Cardiac septum (tissue), 1 donor: Measurements from ENCODE around the gene ARMC8. TPM values are rescaled to one million over a fixed set of nuclear protein-coding genes. Genes with fewer than 3 reads are reported as not detected.

Source experiments
- DNase-seq: peaks from one replicate; pipeline ENCODE4 v3.0.0-alpha.2; 2020; ENCODE audit warnings: low spot score
- intact Hi-C: fragments of 100-400 bp; cut with DNase I; formaldehyde crosslinking; loops from one replicate; pipeline ENCODE4 v1.14.0; 2022
- total RNA-seq: library from RNA; stranded (reverse); fragmentation: NEBNext Ultra II Directional; extraction: Animal tissue kit (Norgen Biotek cat#: 25700); gene quantifications from one replicate; pipeline ENCODE4 v1.2.1, GENCODE V29; 2021
- donor health status: DM: no; HTN: no; CAD: no.

ARMC8 gene
- total RNA-seq, 1 donor from 2014 or later: 34.2 TPM

DNA sequence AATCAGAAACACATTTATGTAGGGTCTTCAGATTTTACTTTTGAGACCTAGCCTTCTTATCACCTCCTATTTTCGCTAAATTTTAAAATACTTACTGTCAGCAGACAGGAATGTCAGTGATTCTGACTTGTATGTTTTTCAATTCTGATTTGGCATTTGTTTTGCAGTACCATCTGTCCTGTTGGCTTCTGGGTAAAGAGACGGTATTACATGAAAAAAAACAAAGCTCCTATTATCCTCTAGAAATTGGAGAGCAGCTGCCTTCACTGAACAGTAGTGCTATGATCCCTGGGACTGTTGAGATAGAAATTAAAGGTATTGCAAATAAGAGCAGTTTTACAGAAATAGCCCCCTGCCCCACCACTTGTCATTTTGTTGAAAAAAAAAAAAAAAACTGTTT lies 8.4 kb downstream of the ARMC8 start:
- DNase-seq: no peak
- intact Hi-C loops: no loop called here

DNA sequence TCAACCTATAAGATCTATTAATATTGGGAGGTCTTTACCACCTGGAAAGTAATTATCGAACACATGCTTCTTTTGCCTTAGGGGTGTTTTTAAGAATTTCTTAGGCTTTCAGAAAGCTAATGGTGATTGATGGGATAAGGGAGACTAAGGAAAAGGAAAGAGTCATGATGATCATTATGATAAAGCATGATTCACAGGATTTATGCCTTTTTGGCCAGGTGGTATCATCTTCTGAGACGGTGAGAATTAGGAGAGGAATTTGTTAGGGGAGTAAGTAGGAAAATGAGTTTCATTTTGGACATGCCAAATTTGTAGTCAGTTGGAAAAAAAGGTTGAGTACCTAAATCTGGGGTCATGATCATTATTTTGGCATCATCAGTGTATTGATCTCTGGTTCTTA lies 8.9 kb downstream of the ARMC8 start:
- DNase-seq: no peak
- intact Hi-C loops: no loop called here

- DNase-seq: no peak
- intact Hi-C loops: no loop called here
These were observed 10.0 kb downstream of the ARMC8 start for GRCh38 chr3:138197058-138197457.

DNA sequence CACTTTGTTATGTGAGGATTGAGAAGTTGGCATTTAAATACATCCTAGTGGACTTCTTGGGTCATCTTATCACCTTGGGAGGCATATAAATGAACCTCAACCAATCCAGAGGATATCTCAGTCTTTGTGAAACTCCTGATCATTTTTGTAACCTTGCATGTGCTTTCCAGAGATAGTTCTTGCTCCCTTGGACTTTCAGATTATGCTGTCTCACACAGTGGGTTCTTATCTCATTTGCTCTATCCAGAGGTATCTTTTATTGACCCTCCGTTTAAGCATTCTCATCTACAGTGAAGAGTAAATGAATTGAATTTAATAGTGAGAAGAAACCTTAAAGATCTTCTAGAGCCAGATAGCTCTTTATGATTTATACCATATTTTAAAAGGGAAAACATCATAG lies 10.4 kb downstream of the ARMC8 start:
- DNase-seq: no peak
- intact Hi-C loops: no loop called here

GRCh38 chr3:138199851-138200250 lies 12.8 kb downstream of the ARMC8 start:
- intact Hi-C loops: no loop called here

GRCh38 chr3:138200424-138200823 lies 13.3 kb downstream of the ARMC8 start:
- no peak for DNase-seq
- intact Hi-C loops: no loop called here

More at GRCh38 chr3:138199851-138200250, 12.8 kb downstream of the ARMC8 start:
- no peak for DNase-seq

- intact Hi-C loops: no loop called here
- no peak for DNase-seq
These were observed 16.0 kb downstream of the ARMC8 start for GRCh38 chr3:138202945-138203701.

DNA sequence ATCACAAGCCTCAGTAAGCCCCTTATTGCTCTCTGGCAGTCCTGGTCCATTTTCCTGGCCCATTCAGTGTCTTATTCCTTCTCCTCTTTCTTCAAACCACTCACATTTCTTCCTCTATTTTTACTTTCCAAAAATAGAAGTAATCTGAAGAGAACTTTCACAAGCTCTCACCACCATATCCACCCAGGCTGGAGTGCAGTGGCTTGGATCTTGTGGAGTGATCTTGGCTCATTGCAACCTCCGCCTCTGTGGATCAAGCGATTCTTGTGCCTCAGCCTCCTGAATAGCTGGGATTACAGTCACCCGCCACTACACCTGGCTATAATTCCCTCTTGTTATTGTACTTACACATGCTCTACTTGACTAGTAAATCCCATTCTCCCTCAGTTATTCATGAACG lies 16.8 kb downstream of the ARMC8 start:
- DNase-seq: no peak
- intact Hi-C loops: no loop called here

- DNase-seq: no peak
- intact Hi-C loops: no loop called here
These were observed 18.4 kb downstream of the ARMC8 start for GRCh38 chr3:138205527-138205926.

DNA sequence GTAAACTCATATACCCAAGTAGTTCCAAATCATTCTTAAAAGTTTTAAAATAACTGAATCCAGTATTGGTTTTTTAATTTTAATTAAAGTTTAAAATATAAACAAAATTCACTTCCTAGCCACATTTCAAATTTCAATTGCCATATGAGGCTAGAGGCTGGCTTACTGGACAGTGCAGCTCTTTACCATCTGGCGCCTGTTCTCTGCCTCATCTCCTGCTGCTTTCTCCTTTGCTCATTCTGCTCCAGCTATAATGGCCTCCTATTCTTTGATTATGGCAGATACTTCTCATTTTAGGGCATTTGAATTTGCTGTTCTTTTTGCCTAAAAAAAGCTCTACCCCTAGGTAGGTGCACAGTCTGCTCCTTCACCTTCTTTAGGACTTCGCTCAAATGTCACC lies 19.1 kb downstream of the ARMC8 start:
- DNase-seq: no peak
- intact Hi-C loops: no loop called here

DNA sequence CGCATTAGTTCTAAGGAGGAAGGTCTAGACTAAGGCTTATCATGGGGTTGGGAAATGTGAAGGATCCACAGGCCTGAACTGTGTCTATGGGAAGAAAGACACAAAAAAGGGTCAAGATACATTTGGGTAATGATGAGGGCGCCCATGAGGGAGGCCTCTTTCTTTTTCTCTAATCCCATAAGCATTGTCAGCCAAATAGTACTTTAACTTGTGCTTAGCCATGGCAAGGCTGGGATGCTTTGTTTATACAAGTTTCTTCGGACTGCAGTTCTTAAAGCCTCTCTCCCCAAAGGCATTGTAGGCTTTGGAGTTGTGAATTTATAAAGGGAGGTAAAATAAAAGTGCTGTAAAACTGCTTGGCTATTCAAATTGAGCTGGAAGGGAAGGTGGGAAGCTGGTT lies 23.4 kb downstream of the ARMC8 start:
- no peak for DNase-seq
- intact Hi-C loops: no loop called here

- DNase-seq: no peak
- intact Hi-C loops: no loop called here
These were observed 26.4 kb downstream of the ARMC8 start for GRCh38 chr3:138213398-138214085.

DNA sequence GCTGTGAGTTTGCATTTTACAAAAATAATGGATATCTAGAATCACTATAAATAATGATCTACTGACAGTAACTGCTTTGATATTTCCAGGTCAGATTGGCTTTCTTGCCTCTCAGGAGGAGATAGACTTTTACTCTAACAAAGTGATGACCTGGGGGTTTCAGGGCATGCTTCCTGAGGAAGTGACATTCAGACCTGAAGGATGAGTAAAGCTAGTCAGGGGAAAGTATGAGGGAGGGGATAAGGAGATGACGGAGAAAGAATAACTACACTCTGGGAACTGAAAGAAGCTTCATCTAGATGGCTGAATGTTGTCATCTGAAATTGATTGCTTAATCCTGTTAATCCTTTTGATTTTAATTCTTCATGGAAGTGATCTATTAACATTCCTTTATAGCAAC lies 32.2 kb downstream of the ARMC8 start:
- intact Hi-C loops: no loop called here

DNA sequence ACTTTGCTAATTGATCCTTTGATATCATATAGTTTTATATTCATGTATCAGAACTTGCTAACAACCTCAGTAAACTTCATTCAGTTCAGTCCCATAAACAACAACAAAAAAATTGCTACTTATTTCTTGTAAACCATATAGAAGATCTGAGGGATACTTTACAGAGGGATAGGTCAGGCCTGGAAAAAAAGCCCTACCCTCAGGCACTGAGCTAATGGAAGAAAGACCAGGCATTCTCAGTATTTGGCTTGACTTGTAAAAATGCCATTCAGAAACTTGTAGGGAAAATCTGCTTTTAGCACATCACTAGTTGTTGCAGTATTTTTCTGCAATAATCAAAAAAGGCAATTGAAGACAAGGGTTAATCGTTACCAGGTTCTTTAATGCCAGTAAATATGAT lies 33.1 kb downstream of the ARMC8 start:
- intact Hi-C loops: no loop called here
- no peak for DNase-seq

More for the DNA sequence above, 32.2 kb downstream of the ARMC8 start:
- DNase-seq: no peak

GRCh38 chr3:138220788-138221187 lies 33.7 kb downstream of the ARMC8 start:
- intact Hi-C loops: no loop called here
- DNase-seq: no peak

DNA sequence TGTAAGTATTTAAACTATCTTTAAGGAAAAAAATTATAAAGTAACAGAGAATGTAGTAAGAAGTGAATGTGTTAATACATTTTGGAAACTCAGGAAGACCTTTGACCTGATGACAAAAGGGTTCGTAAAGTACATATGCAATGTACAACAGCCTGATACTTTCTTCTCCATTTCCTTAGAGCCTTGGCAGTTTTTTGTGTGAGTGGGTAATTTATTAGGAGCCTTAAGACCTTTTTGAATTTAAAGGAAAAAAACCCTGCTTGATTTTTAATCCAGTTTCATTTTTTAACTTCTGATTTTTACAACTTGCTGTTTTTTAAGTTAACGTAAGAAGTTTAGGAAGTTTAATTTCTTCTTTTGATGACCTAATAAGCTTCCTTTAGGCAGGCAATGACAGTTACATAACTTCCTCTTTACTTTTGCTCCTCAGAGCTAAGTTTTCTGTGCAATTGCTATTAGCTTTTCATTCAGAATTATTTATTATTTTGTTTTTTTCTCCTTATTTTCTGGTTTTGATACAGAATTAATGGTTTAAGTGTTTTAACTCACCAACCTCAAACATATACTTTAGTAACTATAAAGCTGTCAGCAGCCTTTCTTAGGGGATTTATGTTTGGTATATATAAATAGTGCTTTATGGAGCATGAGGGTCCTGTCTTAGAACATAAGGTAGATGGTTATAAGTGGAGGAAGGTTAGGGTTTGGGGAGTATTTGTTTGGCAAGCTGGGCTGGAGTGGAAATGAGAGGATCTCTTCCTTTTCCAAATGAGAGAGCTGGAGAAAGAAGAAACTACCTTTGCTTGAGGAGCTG lies 35.2 kb downstream of the ARMC8 start:
- no peak for DNase-seq
- intact Hi-C loops: no loop called here

DNA sequence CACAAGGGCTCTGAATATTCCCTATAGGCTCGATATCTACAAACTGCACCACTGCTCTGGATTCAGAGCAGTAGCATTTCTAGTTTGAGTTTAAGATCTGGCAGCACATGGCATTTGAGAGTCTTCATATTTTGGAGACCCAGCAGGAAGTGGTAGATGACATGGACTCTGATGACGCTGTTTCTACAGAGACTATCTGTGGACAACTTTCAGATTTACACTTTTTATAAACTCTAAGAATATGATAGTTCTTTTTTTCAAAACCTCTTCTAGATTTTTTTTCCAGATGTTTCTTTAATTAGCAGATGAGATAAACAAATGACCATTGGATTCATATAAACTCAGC lies 35.8 kb downstream of the ARMC8 start:
- no peak for DNase-seq
- intact Hi-C loops: no loop called here

DNA sequence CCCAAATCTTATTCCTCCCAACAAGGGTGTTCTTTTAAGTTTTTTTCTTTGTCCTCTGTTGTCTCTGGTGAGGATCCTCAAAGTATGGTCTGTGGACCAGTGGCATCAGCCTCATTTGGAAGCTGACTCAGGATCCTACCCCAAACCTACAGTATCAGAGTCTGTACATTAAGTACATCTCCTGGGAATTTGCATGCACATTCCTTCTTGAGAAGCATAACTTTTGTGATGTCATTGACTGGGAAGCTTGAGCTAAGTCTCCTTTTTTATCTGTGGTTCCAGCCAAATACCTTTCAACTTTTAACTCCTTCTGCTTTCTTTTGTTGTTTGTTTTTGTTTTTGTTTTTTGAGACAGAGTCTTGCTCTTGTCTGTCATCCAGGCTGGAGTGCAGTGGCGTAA lies 40.5 kb downstream of the ARMC8 start:
- no peak for DNase-seq
- intact Hi-C loops: no loop called here

DNA sequence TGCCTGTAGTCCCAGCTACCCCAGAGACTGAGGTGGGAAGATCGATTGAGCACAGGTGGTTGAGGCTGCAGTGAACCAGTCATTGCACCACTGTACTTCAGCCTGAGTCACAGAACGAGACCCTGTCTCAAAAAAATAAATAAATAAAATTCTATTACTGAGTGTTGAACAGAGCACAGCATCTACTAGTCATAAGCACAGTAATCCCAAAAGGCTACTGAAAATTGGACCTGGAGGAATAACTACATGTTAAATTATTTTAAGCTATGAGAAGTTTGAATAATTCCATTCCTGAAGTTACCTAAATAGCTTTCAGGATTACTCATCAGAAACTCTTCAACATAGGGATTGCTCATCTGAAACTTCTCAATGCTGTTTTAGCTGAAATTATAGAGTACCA lies 43.4 kb downstream of the ARMC8 start:
- no peak for DNase-seq
- intact Hi-C loops: no loop called here

- intact Hi-C loops: no loop called here
- DNase-seq: no peak
These were observed 45.7 kb downstream of the ARMC8 start for GRCh38 chr3:138232705-138233364.
